Panc1 (cell line): ENCODE results near the gene CDCP1. TPM values are rescaled to one million over a fixed set of nuclear protein-coding genes. Genes with fewer than 3 reads are reported as not detected.

Experiments used
- ATAC-seq: fragments of 200-7000 bp; cut with Tn5 transposase; 2 replicates; pipeline ENCODE4 v1.9.1; 2020; ENCODE audit warnings: mild to moderate bottlenecking, moderate library complexity
- BruUV-seq: library from RNA; stranded (reverse); fragments of 400-500 nt; replicated peaks from 2 replicates; lab custom pipeline; 2021; lab: Mats Ljungman, UMichigan
- CTCF ChIA-PET: fragments of 300-600 bp; sonication (Branson Sonifier 250); formaldehyde crosslinking; loops from one replicate; lab custom pipeline; 2022; ENCODE audit warnings: antibody characterized with exemption; lab: Charles Lee
- POLR2A ChIA-PET: fragments of 300-600 bp; sonication (Branson Sonifier 250); formaldehyde crosslinking; loops from one replicate; lab custom pipeline; 2022; ENCODE audit warnings: antibody characterized with exemption; lab: Charles Lee
- DNase-seq: peaks from one replicate; pipeline ENCODE4 v3.0.0-alpha.2; 2010; ENCODE audit warnings: low read depth, low spot score
- H3K27ac ChIP-seq: 2 replicates; pipeline ENCODE4 v1.5.1; 2011; ENCODE audit warnings: mild to moderate bottlenecking, low read length, inconsistent platforms
- H3K27me3 ChIP-seq: fragments of 200-500 bp; sonication (Bioruptor generic); 2 replicates; pipeline ENCODE4 v1.6.0; 2014; ENCODE audit warnings: low read length, inconsistent platforms; ENCODE audit not compliant: control insufficient read depth, insufficient read depth
- H3K36me3 ChIP-seq: fragments of 200-500 bp; sonication (Bioruptor generic); 2 replicates; pipeline ENCODE4 v1.5.1; 2014; ENCODE audit warnings: inconsistent platforms, mild to moderate bottlenecking, low read length, moderate library complexity; ENCODE audit not compliant: control insufficient read depth, insufficient read depth
- H3K4me1 ChIP-seq: 2 replicates; pipeline ENCODE4 v1.5.1; 2011; ENCODE audit warnings: inconsistent platforms, mild to moderate bottlenecking, low read length, moderate library complexity; ENCODE audit not compliant: control insufficient read depth, insufficient read depth
- H3K4me3 ChIP-seq, 2 experiments: 2 replicates each; pipeline ENCODE4 v1.5.1; 2011 to 2012; ENCODE audit warnings: low read depth in 2 of 2, low read length in 2 of 2, mild to moderate bottlenecking in 2 of 2, inconsistent platforms in 1 of 2, moderate library complexity in 1 of 2
- H3K9me3 ChIP-seq: fragments of 200-500 bp; sonication (Bioruptor generic); 2 replicates; pipeline ENCODE4 v1.5.1; 2014; ENCODE audit warnings: low read depth, mild to moderate bottlenecking, inconsistent platforms, low read length, moderate library complexity; ENCODE audit not compliant: control insufficient read depth, insufficient read depth
- POLR2AphosphoS5 ChIP-seq: IDR thresholded peaks from 2 replicates; pipeline ENCODE4 v1.6.1; 2012; ENCODE audit warnings: mild to moderate bottlenecking, low read depth, low read length, moderate library complexity
- SIN3A ChIP-seq: IDR thresholded peaks from 2 replicates; pipeline ENCODE4 v1.6.1; 2012; ENCODE audit warnings: low read depth, mild to moderate bottlenecking, low read length, moderate library complexity, borderline replicate concordance; ENCODE audit not compliant: insufficient read depth
- TCF7L2 ChIP-seq: IDR thresholded peaks from 2 replicates; pipeline ENCODE4 v1.6.1; 2011; ENCODE audit warnings: mild to moderate bottlenecking, low read depth, low read length, inconsistent platforms
- in situ Hi-C: cut with HindIII; loops from 2 replicates; pipeline ENCODE4 v1.10.0; 2016; ENCODE audit warnings: low sequenced_read_pairs, low pct_unique_long_range_greater_than_20kb
- intact Hi-C: fragments of 100-400 bp; cut with micrococcal nuclease; formaldehyde crosslinking; loops from one replicate; pipeline ENCODE4 v1.10.0; 2022; ENCODE audit not compliant: unreplicated experiment
- total RNA-seq: library from RNA; stranded (reverse); gene quantifications from one replicate; pipeline ENCODE4 v1.2.1, GENCODE V29; 2021; ENCODE audit not compliant: unreplicated experiment
- TF ChIP-seq, protein P1 (sequence below), 2 experiments: IDR thresholded peaks; 2 replicates each; pipeline ENCODE4 v1.6.1; 2011 to 2012; ENCODE audit warnings: low read depth in 2 of 2, control low read depth in 1 of 2, low read length in 1 of 2, mild to moderate bottlenecking in 1 of 2, moderate library complexity in 1 of 2; ENCODE audit not compliant: insufficient read depth in 1 of 2
- TF ChIP-seq, protein P2 (sequence below): fragments of 450-650 bp; IDR thresholded peaks from 2 replicates; pipeline ENCODE4 v1.5.1; 2017; ENCODE audit warnings: mild to moderate bottlenecking

CDCP1 gene
- total RNA-seq, 1 experiment from 2014 or later = 47.8 TPM

DNA sequence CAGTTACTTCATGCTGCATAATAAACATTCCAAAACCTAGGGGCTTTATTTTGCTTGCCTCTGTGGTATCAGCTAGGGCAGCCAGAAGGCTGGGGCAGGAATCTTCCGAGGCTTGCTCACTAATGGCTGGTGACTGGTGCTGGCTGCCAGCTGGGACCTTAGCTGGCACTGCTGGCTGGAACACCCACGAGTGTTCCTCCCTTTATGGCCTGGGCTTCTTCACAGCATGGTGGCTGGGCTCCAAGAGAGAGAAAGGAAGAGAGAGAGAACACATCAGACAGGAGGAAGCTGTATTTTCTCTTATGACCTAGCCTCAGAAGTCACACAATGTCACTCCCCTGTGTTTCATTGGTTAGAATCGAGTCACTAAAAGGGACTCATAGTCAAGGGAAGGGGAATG is 23.9 kb upstream of the CDCP1 start:
- TF ChIP-seq, protein P1, sequence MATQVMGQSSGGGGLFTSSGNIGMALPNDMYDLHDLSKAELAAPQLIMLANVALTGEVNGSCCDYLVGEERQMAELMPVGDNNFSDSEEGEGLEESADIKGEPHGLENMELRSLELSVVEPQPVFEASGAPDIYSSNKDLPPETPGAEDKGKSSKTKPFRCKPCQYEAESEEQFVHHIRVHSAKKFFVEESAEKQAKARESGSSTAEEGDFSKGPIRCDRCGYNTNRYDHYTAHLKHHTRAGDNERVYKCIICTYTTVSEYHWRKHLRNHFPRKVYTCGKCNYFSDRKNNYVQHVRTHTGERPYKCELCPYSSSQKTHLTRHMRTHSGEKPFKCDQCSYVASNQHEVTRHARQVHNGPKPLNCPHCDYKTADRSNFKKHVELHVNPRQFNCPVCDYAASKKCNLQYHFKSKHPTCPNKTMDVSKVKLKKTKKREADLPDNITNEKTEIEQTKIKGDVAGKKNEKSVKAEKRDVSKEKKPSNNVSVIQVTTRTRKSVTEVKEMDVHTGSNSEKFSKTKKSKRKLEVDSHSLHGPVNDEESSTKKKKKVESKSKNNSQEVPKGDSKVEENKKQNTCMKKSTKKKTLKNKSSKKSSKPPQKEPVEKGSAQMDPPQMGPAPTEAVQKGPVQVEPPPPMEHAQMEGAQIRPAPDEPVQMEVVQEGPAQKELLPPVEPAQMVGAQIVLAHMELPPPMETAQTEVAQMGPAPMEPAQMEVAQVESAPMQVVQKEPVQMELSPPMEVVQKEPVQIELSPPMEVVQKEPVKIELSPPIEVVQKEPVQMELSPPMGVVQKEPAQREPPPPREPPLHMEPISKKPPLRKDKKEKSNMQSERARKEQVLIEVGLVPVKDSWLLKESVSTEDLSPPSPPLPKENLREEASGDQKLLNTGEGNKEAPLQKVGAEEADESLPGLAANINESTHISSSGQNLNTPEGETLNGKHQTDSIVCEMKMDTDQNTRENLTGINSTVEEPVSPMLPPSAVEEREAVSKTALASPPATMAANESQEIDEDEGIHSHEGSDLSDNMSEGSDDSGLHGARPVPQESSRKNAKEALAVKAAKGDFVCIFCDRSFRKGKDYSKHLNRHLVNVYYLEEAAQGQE (IDR thresholded peaks at IDR 0.05; ENCODE audit: insufficient read depth in 1 of 2, low read depth in 2 of 2, low read length in 1 of 2) = no peak
- TF ChIP-seq, protein P2, sequence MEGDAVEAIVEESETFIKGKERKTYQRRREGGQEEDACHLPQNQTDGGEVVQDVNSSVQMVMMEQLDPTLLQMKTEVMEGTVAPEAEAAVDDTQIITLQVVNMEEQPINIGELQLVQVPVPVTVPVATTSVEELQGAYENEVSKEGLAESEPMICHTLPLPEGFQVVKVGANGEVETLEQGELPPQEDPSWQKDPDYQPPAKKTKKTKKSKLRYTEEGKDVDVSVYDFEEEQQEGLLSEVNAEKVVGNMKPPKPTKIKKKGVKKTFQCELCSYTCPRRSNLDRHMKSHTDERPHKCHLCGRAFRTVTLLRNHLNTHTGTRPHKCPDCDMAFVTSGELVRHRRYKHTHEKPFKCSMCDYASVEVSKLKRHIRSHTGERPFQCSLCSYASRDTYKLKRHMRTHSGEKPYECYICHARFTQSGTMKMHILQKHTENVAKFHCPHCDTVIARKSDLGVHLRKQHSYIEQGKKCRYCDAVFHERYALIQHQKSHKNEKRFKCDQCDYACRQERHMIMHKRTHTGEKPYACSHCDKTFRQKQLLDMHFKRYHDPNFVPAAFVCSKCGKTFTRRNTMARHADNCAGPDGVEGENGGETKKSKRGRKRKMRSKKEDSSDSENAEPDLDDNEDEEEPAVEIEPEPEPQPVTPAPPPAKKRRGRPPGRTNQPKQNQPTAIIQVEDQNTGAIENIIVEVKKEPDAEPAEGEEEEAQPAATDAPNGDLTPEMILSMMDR = no peak
- TF ChIP-seq SIN3A = no peak
- no peak for TF ChIP-seq POLR2AphosphoS5
- no peak for TF ChIP-seq TCF7L2
- in situ Hi-C loops = no loop called here
- H3K36me3 ChIP-seq = no peaks in the 10 kb centered on the region
- DNase-seq (no peak), ATAC-seq (no peak)
- H3K9me3 ChIP-seq = no peaks in the 10 kb centered on the region
- CTCF ChIA-PET = no interaction called here
- POLR2A ChIA-PET = no interaction called here
- intact Hi-C loops = no loop called here
- BruUV-seq = no TSS peak
- H3K27ac ChIP-seq = peak overlapping the region; percentile 23; the same call in 1 of the 2 replicates
- no peaks in the 10 kb centered on the region for H3K27me3 ChIP-seq
- H3K4me3 ChIP-seq = no peak overlapping the region
- peaks cover 19% of the 10 kb centered on the region for H3K4me1 ChIP-seq

DNA sequence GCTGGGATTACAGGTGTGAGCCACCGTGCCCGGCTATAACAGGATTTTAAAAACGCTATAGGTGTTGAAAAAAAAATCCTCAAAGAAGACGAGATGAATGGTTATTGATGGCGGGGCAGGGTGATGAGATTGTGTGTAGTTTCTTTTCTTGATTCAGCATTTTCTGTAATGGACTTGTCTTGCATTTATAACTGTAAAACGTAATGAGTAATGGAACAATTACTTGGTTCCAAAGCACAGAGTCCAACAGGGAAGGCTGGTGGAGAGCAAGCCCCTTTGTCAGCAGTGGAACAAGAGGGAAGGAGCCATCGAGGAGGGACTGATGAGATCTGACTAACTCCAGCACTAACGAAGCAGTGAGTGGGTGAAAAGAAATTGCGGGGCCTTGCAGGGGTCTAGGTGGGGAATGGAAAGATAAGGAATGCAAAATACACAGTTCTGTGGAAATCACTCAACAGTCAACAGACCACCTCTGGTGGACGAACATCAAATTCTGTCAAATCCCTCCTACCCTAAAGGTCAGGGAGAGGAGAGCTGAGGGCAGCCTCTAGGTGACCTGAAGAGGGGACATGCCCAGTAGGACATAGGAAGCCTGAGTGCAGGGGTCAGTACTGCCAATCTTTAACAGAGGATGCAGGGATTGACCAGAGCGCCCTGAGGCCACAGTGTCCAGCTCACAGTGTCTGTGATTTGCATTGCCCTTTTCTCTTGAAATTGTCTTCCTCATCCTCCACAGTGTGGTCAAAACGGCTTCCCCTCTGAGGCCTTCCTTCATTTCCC is 23.1 kb upstream of the CDCP1 start:
- no peak overlapping the region for H3K4me3 ChIP-seq
- CTCF ChIA-PET = no interaction called here
- no peaks in the 10 kb centered on the region for H3K27me3 ChIP-seq
- ATAC-seq (no peak), DNase-seq (no peak)
- BruUV-seq = no TSS peak
- TF ChIP-seq, protein P2 = no peak
- TF ChIP-seq, protein P1 (IDR thresholded peaks at IDR 0.05; ENCODE audit: insufficient read depth in 1 of 2, low read depth in 2 of 2, low read length in 1 of 2) = no peak
- TF ChIP-seq POLR2AphosphoS5 (no peak), TCF7L2 (no peak), SIN3A (no peak)
- H3K9me3 ChIP-seq = no peaks in the 10 kb centered on the region
- no peaks in the 10 kb centered on the region for H3K36me3 ChIP-seq
- H3K4me1 ChIP-seq = peaks cover 19% of the 10 kb centered on the region
- peak overlapping the region; percentile 7; the same call in 1 of the 2 replicates for H3K27ac ChIP-seq
- POLR2A ChIA-PET = no interaction called here
- in situ Hi-C loops (no loop called here), intact Hi-C loops (no loop called here)
